Progenitor cell of endocrine pancreas (in vitro differentiated cells): ENCODE measurements around the gene ARHGAP40. TPM values are rescaled to one million over a fixed set of nuclear protein-coding genes. Genes with fewer than 3 reads are reported as not detected.
A peak's percentile ranks its signal among the peaks of the same experiment; 100 is the strongest.

Experiments
- DNase-seq: peaks from one replicate; pipeline ENCODE4 v3.0.0; 2021; ENCODE audit warnings: low spot score; ENCODE audit not compliant: unreplicated experiment
- H3K27ac Mint-ChIP-seq: 2 replicates; pipeline ENCODE4 v1.8.0; 2021; ENCODE audit warnings: mild to moderate bottlenecking, moderate library complexity, mixed read lengths
- H3K27me3 Mint-ChIP-seq: 2 replicates; pipeline ENCODE4 v1.8.0; 2021; ENCODE audit warnings: mixed read lengths
- H3K36me3 Mint-ChIP-seq: 2 replicates; pipeline ENCODE4 v1.8.0; 2022; ENCODE audit warnings: mixed read lengths; ENCODE audit not compliant: insufficient read depth
- H3K4me1 Mint-ChIP-seq: 2 replicates; pipeline ENCODE4 v1.8.0; 2021; ENCODE audit warnings: low read depth, mixed read lengths
- H3K4me3 Mint-ChIP-seq: 2 replicates; pipeline ENCODE4 v1.8.0; 2021; ENCODE audit warnings: low read depth, mild to moderate bottlenecking, moderate library complexity, mixed read lengths
- H3K9me3 Mint-ChIP-seq: 2 replicates; pipeline ENCODE4 v1.8.0; 2021; ENCODE audit warnings: low read depth, mixed read lengths
- total RNA-seq: library from RNA; stranded (reverse); gene quantifications from 2 replicates; pipeline ENCODE4 v1.2.1, GENCODE V29; 2021
- TF ChIP-seq, protein P1 (sequence below): fragments of 200-600 bp; sonication (generic); IDR thresholded peaks from one replicate; pipeline ENCODE4 v1.5.0; 2021; ENCODE audit warnings: antibody characterized with exemption, mild to moderate bottlenecking; ENCODE audit not compliant: unreplicated experiment

ARHGAP40 gene
- total RNA-seq, 1 donor from 2014 or later, result not detected

DNA sequence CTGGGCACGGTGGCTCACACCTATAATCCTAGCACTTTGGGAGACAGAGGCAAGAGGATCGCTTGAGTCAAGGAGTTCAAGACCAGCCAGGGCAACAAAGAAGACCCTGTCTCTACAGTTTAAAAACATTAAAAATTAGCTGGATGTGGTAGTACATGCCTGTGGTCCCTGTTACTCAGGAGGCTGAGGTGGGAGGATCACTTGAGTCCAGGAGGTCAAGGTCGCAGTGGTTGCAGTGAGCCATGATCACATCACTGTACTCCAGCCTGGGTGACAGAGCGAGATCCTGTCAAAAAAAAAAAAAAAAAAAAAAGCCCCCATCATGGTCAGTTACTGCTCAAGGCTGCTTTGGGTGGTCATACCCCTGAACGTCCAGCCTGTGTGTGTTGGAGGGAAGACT, 55.8 kb downstream of the ARHGAP40 start:
- Mint-ChIP-seq H3K9me3 (peaks cover 5% of the 10 kb centered on the region), H3K27me3 (peaks cover 61% of the 10 kb centered on the region), H3K36me3 (no peaks in the 10 kb centered on the region), H3K27ac (no peak overlapping the region), H3K4me3 (no peak overlapping the region), H3K4me1 (no peaks in the 10 kb centered on the region)
- DNase-seq, result no peak
- TF ChIP-seq, protein P1, sequence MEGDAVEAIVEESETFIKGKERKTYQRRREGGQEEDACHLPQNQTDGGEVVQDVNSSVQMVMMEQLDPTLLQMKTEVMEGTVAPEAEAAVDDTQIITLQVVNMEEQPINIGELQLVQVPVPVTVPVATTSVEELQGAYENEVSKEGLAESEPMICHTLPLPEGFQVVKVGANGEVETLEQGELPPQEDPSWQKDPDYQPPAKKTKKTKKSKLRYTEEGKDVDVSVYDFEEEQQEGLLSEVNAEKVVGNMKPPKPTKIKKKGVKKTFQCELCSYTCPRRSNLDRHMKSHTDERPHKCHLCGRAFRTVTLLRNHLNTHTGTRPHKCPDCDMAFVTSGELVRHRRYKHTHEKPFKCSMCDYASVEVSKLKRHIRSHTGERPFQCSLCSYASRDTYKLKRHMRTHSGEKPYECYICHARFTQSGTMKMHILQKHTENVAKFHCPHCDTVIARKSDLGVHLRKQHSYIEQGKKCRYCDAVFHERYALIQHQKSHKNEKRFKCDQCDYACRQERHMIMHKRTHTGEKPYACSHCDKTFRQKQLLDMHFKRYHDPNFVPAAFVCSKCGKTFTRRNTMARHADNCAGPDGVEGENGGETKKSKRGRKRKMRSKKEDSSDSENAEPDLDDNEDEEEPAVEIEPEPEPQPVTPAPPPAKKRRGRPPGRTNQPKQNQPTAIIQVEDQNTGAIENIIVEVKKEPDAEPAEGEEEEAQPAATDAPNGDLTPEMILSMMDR, result no peak

DNA sequence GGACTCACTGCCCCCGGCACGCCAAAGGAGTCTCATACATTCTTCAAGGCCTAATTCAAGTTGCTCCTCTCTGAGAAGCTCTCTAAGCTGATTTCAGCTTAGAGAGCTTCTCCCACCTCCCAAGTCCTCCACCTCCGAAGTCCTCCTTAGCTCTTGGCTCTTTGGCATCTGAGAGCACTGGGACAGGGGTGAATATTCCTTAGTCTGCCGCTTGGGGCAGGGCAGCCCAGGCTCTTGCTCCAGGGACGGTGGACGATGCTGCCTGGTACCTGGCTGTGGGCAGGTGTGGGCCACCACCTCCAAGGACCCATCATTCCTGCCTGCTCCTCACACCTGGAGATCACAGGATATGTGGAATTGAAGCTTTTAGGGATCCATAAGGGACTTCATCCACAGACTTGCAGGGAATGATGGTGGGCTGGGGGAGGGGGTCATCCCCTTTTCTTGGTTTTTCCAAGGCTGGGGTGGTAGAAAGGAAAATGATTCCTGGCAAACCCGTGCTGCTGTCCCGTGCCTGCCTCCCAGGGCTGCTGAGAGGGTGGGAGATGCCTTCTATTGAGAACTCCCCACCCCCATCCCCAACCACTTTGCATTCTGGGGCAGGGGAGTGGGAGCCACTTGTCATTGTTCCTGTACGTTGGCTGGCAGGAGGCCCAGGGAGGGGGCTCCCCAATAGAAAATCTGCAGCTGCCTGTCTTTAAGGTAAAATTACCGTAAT, 57.4 kb downstream of the ARHGAP40 start:
- H3K27me3 Mint-ChIP-seq, result peaks cover 52% of the 10 kb centered on the region

DNA sequence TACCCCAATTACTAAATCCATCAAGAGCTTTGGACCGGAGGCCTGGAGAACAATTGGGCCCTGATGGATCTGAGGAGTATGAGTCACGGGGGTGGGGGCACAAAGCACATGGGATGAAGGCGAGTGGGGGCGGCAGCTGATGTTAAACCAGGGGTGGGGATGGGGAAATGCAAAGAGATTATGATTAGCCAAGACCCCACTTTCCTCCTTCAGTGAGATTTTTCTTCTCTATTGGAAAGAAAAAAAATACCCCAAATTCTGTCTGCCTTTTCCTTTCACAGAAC, 57.9 kb downstream of the ARHGAP40 start:
- Mint-ChIP-seq H3K27ac (no peak overlapping the region), H3K9me3 (no peaks in the 10 kb centered on the region), H3K36me3 (no peaks in the 10 kb centered on the region), H3K4me1 (no peaks in the 10 kb centered on the region), H3K27me3 (peaks cover 53% of the 10 kb centered on the region), H3K4me3 (no peak overlapping the region)
- TF ChIP-seq, protein P1, result no peak
- no peak for DNase-seq

More for the DNA sequence above, 57.4 kb downstream of the ARHGAP40 start:
- Mint-ChIP-seq H3K4me3 (no peak overlapping the region), H3K9me3 (no peaks in the 10 kb centered on the region), H3K4me1 (no peaks in the 10 kb centered on the region), H3K36me3 (no peaks in the 10 kb centered on the region), H3K27ac (no peak overlapping the region)
- TF ChIP-seq, protein P1, result peak; percentile 74
- peak; percentile 24 for DNase-seq

DNA sequence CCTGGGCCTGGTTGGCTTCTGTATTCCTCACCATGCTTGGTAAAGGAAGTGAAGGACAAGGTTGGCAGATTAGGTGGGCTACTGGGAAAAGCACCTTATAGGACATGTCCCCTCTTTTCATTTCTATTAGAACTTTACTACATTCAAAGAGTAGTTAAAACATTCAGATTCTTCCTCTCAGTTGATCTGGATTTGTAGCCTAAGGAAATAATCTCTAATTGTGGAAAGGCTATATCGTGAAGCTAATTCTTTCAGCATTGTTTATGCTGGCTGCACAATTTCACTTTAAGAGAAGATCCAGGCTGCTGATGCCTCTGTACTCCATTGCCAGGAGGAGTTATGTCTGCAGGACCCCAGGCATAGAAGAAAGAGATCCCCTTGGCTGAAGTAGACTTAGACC, 58.8 kb downstream of the ARHGAP40 start:
- Mint-ChIP-seq H3K4me1 (no peaks in the 10 kb centered on the region), H3K4me3 (no peak overlapping the region), H3K9me3 (no peaks in the 10 kb centered on the region), H3K27ac (no peak overlapping the region), H3K36me3 (no peaks in the 10 kb centered on the region), H3K27me3 (peaks cover 51% of the 10 kb centered on the region)
- DNase-seq, result no peak
- TF ChIP-seq, protein P1, result no peak

DNA sequence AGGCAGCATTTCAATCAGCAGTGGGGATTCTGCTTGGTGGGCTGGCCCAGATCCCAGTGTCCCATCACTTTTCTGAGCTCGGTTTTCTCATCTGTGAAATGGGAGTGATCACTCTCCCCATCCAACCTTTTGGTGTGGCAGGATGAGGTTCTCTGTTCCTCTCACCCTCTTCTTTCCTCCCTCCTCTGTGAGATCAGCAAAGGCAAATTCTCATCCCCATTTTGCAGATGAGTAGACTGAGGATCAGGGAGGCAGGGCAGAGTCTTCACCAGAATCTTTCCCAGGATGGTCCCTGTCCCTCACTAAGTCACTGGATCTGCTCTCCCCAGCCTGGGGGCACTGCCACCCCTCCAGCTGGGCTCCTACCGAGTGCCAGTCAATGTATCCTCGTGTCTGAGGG, 62.1 kb downstream of the ARHGAP40 start:
- DNase-seq, result no peak
- no peaks in the 10 kb centered on the region for H3K9me3 Mint-ChIP-seq
- peaks cover 2% of the 10 kb centered on the region for H3K4me1 Mint-ChIP-seq
- H3K36me3 Mint-ChIP-seq, result no peaks in the 10 kb centered on the region
- no peak overlapping the region for H3K4me3 Mint-ChIP-seq
- TF ChIP-seq, protein P1, result no peak
- H3K27ac Mint-ChIP-seq, result no peak overlapping the region
- H3K27me3 Mint-ChIP-seq, result peaks cover 35% of the 10 kb centered on the region
